HG03460 (cell line): ENCODE results near the gene DCTN2.
A peak's percentile ranks its signal among the peaks of the same experiment; 100 is the strongest.

Experiments used
- ATAC-seq: cut with Tn5 transposase; IDR thresholded peaks from one replicate; pipeline ENCODE4 v1.9.1; 2021; ENCODE audit not compliant: unreplicated experiment

DCTN2 gene

GRCh38 chr12:57491393-57492280 lies 55.4 kb downstream of the DCTN2 start:
- no peak for ATAC-seq

GRCh38 chr12:57490126-57490525 lies 56.9 kb downstream of the DCTN2 start:
- no peak for ATAC-seq

GRCh38 chr12:57489157-57489641 lies 57.8 kb downstream of the DCTN2 start:
- ATAC-seq: no peak

- ATAC-seq: no peak
These were observed 58.4 kb downstream of the DCTN2 start for GRCh38 chr12:57488402-57489156.

GRCh38 chr12:57487597-57488401 lies 59.2 kb downstream of the DCTN2 start, which contains the start of gene MARS1:
TSS of gene MARS1 (plus strand) at chr12:57488068. CDS start at chr12:57488091, 23 bp downstream.
- ATAC-seq: peak; percentile 96

GRCh38 chr12:57487055-57487596 lies 59.9 kb downstream of the DCTN2 start:
- ATAC-seq: no peak

GRCh38 chr12:57485695-57486094 lies 61.3 kb downstream of the DCTN2 start:
- ATAC-seq: no peak

GRCh38 chr12:57483466-57483865 lies 63.5 kb downstream of the DCTN2 start:
- ATAC-seq: no peak

GRCh38 chr12:57481671-57482070 lies 65.3 kb downstream of the DCTN2 start:
- ATAC-seq: no peak
